CD4-positive, CD25-positive, alpha-beta regulatory T cell (primary cell): ENCODE results near the gene PTPN7. TPM values are rescaled to one million over a fixed set of nuclear protein-coding genes. Genes with fewer than 3 reads are reported as not detected.

Source experiments
- ATAC-seq, 2 donors: fragments of 150-1000 bp; cut with Tn5 transposase; one replicate each; pipeline ENCODE4 v1.10.0; 2021; ENCODE audit warnings: low read depth in 2 of 2, moderate number of reproducible peaks in 2 of 2, moderate library complexity in 1 of 2
- DNase-seq, 3 donors: peaks; one replicate each; pipeline versions ENCODE4 v3.0.0 to v3.0.0-alpha.2; 2012 to 2022; ENCODE audit warnings: mixed read lengths in 1 of 3
- H3K27ac ChIP-seq: one replicate; pipeline ENCODE4 v1.7.0; 2013; ENCODE audit warnings: mild to moderate bottlenecking, low read length; ENCODE audit not compliant: insufficient read depth, poor library complexity, severe bottlenecking
- H3K27me3 ChIP-seq: one replicate; pipeline ENCODE4 v1.7.0; 2013; ENCODE audit warnings: low read length; ENCODE audit not compliant: control insufficient read depth, insufficient read depth
- H3K36me3 ChIP-seq: one replicate; pipeline ENCODE4 v1.7.0; 2013; ENCODE audit warnings: mild to moderate bottlenecking, low read length, moderate library complexity; ENCODE audit not compliant: control insufficient read depth, insufficient read depth
- H3K4me1 ChIP-seq: 2 replicates; pipeline ENCODE4 v1.7.0; 2013; ENCODE audit warnings: mild to moderate bottlenecking, low read length; ENCODE audit not compliant: insufficient read depth, control insufficient read depth, poor library complexity, severe bottlenecking
- H3K4me3 ChIP-seq: one replicate; pipeline ENCODE4 v1.7.0; 2013; ENCODE audit warnings: low read depth, mild to moderate bottlenecking, low read length, moderate library complexity
- H3K9me3 ChIP-seq, 2 experiments: 1 replicate in 1 of 2; 2 replicates in 1 of 2; pipeline ENCODE4 v1.7.0; 2013; ENCODE audit warnings: low read length in 2 of 2, mild to moderate bottlenecking in 1 of 2, moderate library complexity in 1 of 2; ENCODE audit not compliant: control insufficient read depth in 2 of 2
- H3K27ac Mint-ChIP-seq, 3 donors: one replicate each; pipeline ENCODE4 v1.8.0; 2020 to 2022; ENCODE audit warnings: mild to moderate bottlenecking in 3 of 3, mixed read lengths in 3 of 3, moderate library complexity in 2 of 3
- H3K27me3 Mint-ChIP-seq: one replicate; pipeline ENCODE4 v1.8.0; 2022; ENCODE audit warnings: mild to moderate bottlenecking, mixed read lengths
- H3K36me3 Mint-ChIP-seq: one replicate; pipeline ENCODE4 v1.8.0; 2020; ENCODE audit warnings: mixed read lengths
- H3K4me1 Mint-ChIP-seq, 4 donors: one replicate each; pipeline ENCODE4 v1.8.0; 2020 to 2022; ENCODE audit warnings: mixed read lengths in 4 of 4, mild to moderate bottlenecking in 1 of 4
- H3K4me3 Mint-ChIP-seq, 4 donors: one replicate each; pipeline ENCODE4 v1.8.0; 2020 to 2022; ENCODE audit warnings: mild to moderate bottlenecking in 4 of 4, mixed read lengths in 4 of 4, moderate library complexity in 3 of 4
- H3K9me3 Mint-ChIP-seq, 7 donors: one replicate each; pipeline ENCODE4 v1.8.0; 2020 to 2022; ENCODE audit warnings: mixed read lengths in 7 of 7, mild to moderate bottlenecking in 3 of 7, moderate library complexity in 2 of 7
- polyA plus RNA-seq, 4 donors: library from polyadenylated mRNA; unstranded; fragments of 300-500 nt; fragmentation: Illumina TruSeq; gene quantifications; one replicate each; pipeline ENCODE4 v1.2.3, GENCODE V29; 2021
- total RNA-seq: library from RNA; stranded (reverse); gene quantifications from one replicate; pipeline ENCODE4 v1.2.3, GENCODE V29; 2022

PTPN7 gene
- total RNA-seq (124 TPM), polyA plus RNA-seq (10 to 100 TPM; 57.5 to 83.1 (median 76.8) TPM)

GRCh38 chr1:202160377-202160940 is at the start of gene PTPN7:
Gene PTPN7 (minus strand): TSS chr1:202160602. CDS start chr1:202159402, 1,200 bp downstream.
- ATAC-seq (peak; percentile 68 to 73), DNase-seq (peak; percentile 62 to 87 (median 77))
- H3K9me3 Mint-ChIP-seq = no peaks in the 10 kb centered on the region
- H3K4me3 ChIP-seq = peak within 1 kb of the TSS; percentile 89
- peaks cover 4% of the 10 kb centered on the region for H3K27me3 Mint-ChIP-seq
- H3K27ac Mint-ChIP-seq = peak within 1 kb of the TSS; percentile 98 to 100 (median 99)
- peak within 1 kb of the TSS; percentile 93 for H3K27ac ChIP-seq
- peak within 1 kb of the TSS; percentile 90 to 99 (median 98) for H3K4me3 Mint-ChIP-seq
- peaks cover 17% of the 10 kb centered on the region for H3K36me3 ChIP-seq
- no peaks in the 10 kb centered on the region for H3K27me3 ChIP-seq
- H3K4me1 ChIP-seq = peaks cover 100% of the 10 kb centered on the region
- H3K36me3 Mint-ChIP-seq = peaks cover 9% of the 10 kb centered on the region
- H3K4me1 Mint-ChIP-seq = peaks cover 7 to 98% (median 64%) of the 10 kb centered on the region in 4 donors
- H3K9me3 ChIP-seq = no peaks in the 10 kb centered on the region

GRCh38 chr1:202208351-202208857 is 48.0 kb upstream of the PTPN7 start:
- no peaks in the 10 kb centered on the region for H3K4me1 Mint-ChIP-seq
- DNase-seq = no peak
- peaks cover 22% of the 10 kb centered on the region for H3K27me3 Mint-ChIP-seq
- H3K4me3 Mint-ChIP-seq = no peak overlapping the region
- no peak overlapping the region for H3K27ac ChIP-seq
- no peak overlapping the region for H3K27ac Mint-ChIP-seq
- no peak overlapping the region for H3K4me3 ChIP-seq
- H3K9me3 Mint-ChIP-seq = no peaks in the 10 kb centered on the region
- no peaks in the 10 kb centered on the region for H3K36me3 Mint-ChIP-seq
- no peaks in the 10 kb centered on the region for H3K9me3 ChIP-seq
- no peaks in the 10 kb centered on the region for H3K4me1 ChIP-seq
- no peaks in the 10 kb centered on the region for H3K36me3 ChIP-seq
- H3K27me3 ChIP-seq = peaks cover 21% of the 10 kb centered on the region
- no peak for ATAC-seq

GRCh38 chr1:202207292-202207691 is 46.9 kb upstream of the PTPN7 start:
- Mint-ChIP-seq H3K9me3 (no peaks in the 10 kb centered on the region), H3K4me1 (no peaks in the 10 kb centered on the region), H3K4me3 (no peak overlapping the region), H3K27me3 (peaks cover 10% of the 10 kb centered on the region), H3K36me3 (no peaks in the 10 kb centered on the region), H3K27ac (no peak overlapping the region)
- no peak overlapping the region for H3K27ac ChIP-seq
- H3K27me3 ChIP-seq = peaks cover 10% of the 10 kb centered on the region
- no peaks in the 10 kb centered on the region for H3K9me3 ChIP-seq
- H3K4me1 ChIP-seq = no peaks in the 10 kb centered on the region
- no peak for ATAC-seq
- no peaks in the 10 kb centered on the region for H3K36me3 ChIP-seq
- no peak for DNase-seq
- H3K4me3 ChIP-seq = no peak overlapping the region

GRCh38 chr1:202205523-202206190 is 45.3 kb upstream of the PTPN7 start:
- Mint-ChIP-seq H3K9me3 (no peaks in the 10 kb centered on the region), H3K36me3 (no peaks in the 10 kb centered on the region), H3K4me1 (peaks cover 0 to 6% (median 0%) of the 10 kb centered on the region in 4 donors), H3K27ac (no peak overlapping the region), H3K4me3 (no peak overlapping the region), H3K27me3 (peaks cover 11% of the 10 kb centered on the region)
- ATAC-seq = no peak
- Histone ChIP-seq H3K9me3 (no peaks in the 10 kb centered on the region), H3K4me3 (no peak overlapping the region), H3K36me3 (no peaks in the 10 kb centered on the region), H3K27ac (no peak overlapping the region), H3K27me3 (no peaks in the 10 kb centered on the region), H3K4me1 (no peaks in the 10 kb centered on the region)
- DNase-seq = no peak

- Mint-ChIP-seq H3K4me3 (no peak overlapping the region), H3K9me3 (no peaks in the 10 kb centered on the region), H3K27me3 (peaks cover 5% of the 10 kb centered on the region), H3K4me1 (peaks cover 0 to 11% (median 1%) of the 10 kb centered on the region in 4 donors), H3K27ac (no peak overlapping the region), H3K36me3 (no peaks in the 10 kb centered on the region)
- Histone ChIP-seq H3K4me3 (no peak overlapping the region), H3K36me3 (no peaks in the 10 kb centered on the region), H3K4me1 (no peaks in the 10 kb centered on the region), H3K27me3 (no peaks in the 10 kb centered on the region), H3K27ac (no peak overlapping the region), H3K9me3 (no peaks in the 10 kb centered on the region)
- no peak for ATAC-seq
- DNase-seq = no peak
These were observed 43.7 kb upstream of the PTPN7 start for GRCh38 chr1:202204065-202204464.

- DNase-seq (peak in 1 of 3 donors; percentile 30), ATAC-seq (peak in 1 of 2 donors; percentile 32)
- peaks cover 7% of the 10 kb centered on the region for H3K27me3 Mint-ChIP-seq
- H3K36me3 ChIP-seq = no peaks in the 10 kb centered on the region
- H3K4me3 ChIP-seq = no peak overlapping the region
- H3K9me3 Mint-ChIP-seq = no peaks in the 10 kb centered on the region
- no peaks in the 10 kb centered on the region for H3K27me3 ChIP-seq
- H3K27ac Mint-ChIP-seq = no peak overlapping the region
- no peak overlapping the region for H3K27ac ChIP-seq
- H3K36me3 Mint-ChIP-seq = no peaks in the 10 kb centered on the region
- H3K4me3 Mint-ChIP-seq = no peak overlapping the region
- H3K4me1 Mint-ChIP-seq = peaks cover 0 to 14% (median 1%) of the 10 kb centered on the region in 4 donors
- no peaks in the 10 kb centered on the region for H3K9me3 ChIP-seq
- H3K4me1 ChIP-seq = no peaks in the 10 kb centered on the region
These were observed 43.0 kb upstream of the PTPN7 start for GRCh38 chr1:202203238-202204039.

- Mint-ChIP-seq H3K4me3 (no peak overlapping the region), H3K27me3 (peaks cover 9% of the 10 kb centered on the region), H3K27ac (no peak overlapping the region), H3K36me3 (no peaks in the 10 kb centered on the region), H3K9me3 (no peaks in the 10 kb centered on the region), H3K4me1 (peaks cover 0 to 20% (median 2%) of the 10 kb centered on the region in 4 donors)
- Histone ChIP-seq H3K4me3 (no peak overlapping the region), H3K4me1 (no peaks in the 10 kb centered on the region), H3K27ac (no peak overlapping the region), H3K27me3 (no peaks in the 10 kb centered on the region), H3K36me3 (no peaks in the 10 kb centered on the region), H3K9me3 (no peaks in the 10 kb centered on the region)
- ATAC-seq = no peak
- DNase-seq = no peak
These were observed 42.2 kb upstream of the PTPN7 start for GRCh38 chr1:202202500-202203168.
